Stimulated activated CD4-positive, alpha-beta T cell treated with anti-CD3 and anti-CD28 coated beads, TNF-alpha, amount 100 ng/mL, for 4 hours (primary cell): ENCODE measurements around the gene DAPK1.

ENCODE experiments used
- DNase-seq, 3 experiments: peaks; one replicate each; pipeline ENCODE4 v3.0.0-alpha.2; 2020; ENCODE audit warnings: low read depth in 3 of 3

DAPK1 gene

GRCh38 chr9:87497604-87498045 lies at the start of gene DAPK1:
DAPK1 (plus strand) TSS chr9:87497867; CDS start chr9:87499078, 1,211 bp downstream.
- DNase-seq: no peak

DNA sequence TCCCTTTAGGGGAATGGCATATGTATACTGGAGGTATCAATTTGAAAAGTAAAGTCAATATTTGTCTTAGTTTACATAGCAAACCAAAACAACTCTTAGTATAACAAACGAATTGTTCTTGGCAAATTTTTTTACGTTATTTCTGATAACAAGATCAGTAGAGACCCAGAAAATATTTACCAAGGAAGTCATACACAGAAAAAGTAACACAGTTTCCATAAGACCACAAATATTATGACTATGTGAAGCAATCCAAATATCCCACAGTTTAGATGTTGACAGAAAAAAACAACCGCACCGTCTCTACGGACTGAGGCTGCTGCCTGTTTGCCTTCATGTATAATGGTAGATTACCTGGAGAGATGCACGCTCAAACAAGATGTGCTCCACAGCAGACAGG lies 46.5 kb upstream of the DAPK1 start:
- no peak for DNase-seq

DNA sequence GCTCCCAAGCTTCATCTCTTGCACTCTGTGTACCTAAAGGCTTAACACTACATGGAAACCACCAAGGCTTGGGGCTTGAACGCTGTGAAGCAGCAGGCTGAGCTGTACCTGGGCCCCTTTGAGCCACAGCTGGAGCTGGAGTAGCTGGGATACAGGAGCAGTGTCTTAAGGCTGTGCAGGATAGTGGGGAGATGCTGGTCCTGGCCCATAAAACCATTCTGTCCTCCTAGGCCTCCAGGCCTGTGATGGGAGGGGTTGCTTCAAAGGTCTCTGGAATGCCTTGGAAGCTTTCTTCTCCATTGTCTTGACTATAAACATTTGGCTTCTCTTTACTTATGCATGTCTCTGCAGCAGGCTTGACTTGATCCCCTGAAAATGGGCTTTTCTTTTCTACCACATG lies 42.3 kb upstream of the DAPK1 start:
- no peak for DNase-seq

DNA sequence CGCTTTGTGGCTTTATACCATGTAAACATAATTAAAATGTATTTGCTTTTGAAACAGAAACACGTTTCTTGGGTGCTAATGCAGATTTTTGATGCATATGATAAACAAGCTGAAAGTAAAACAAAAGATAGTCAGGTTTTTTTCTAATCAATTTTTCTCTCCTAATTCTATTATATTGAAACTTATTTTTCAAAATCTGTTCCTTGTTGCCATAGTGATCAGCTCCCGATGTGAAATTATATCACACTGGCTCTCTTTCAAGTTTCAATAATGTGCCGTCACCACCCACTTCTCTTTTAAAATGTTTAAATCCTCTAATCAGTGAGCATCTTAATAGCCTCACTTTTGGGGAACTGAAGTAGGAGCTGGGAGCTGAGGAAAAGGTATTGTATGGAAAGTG lies 36.4 kb upstream of the DAPK1 start:
- no peak for DNase-seq

DNA sequence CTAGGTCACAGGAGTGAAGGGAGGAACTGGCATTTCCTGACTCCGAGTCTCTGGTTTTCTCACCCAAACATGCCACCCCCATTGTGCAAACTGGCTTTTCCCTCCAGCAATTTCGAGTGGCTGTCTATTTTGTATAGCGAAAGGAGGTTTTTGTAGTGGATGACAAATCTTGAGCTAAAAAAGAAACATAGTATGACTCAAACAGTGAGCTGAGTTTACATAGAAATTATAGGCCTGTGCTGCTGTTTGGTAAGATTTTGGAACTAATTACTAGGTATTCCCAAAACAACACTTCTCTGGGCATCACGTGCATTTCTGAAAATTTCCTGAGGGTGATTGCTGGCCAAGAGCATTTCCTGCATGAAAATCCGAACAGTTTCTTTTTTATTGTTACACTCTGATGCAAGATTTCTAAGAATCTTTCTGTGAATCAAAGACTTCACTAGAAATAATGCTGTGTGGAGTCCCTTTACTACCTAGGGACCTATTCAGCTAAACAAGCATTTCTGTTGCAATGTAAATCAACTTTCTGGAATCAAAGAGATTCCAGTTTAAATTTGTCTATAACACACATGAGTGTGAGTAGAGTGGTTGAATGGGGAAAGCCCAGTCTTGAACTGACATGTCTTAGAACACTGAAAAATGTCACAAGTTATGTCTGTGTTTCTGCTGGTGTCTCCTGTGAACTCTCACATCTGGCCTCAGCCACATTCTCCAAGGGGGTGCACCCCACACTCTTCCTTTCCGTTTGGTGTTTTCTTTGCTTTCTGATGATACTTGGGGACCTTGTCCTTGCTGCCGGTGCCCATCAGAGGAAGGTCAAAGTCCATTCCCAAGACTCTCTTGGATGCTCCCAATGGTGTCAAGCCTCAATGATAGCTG lies 33.3 kb upstream of the DAPK1 start:
- DNase-seq: no peak

GRCh38 chr9:87464992-87465378 lies 32.7 kb upstream of the DAPK1 start:
- DNase-seq: no peak

GRCh38 chr9:87465816-87466215 lies 31.9 kb upstream of the DAPK1 start:
- no peak for DNase-seq

DNA sequence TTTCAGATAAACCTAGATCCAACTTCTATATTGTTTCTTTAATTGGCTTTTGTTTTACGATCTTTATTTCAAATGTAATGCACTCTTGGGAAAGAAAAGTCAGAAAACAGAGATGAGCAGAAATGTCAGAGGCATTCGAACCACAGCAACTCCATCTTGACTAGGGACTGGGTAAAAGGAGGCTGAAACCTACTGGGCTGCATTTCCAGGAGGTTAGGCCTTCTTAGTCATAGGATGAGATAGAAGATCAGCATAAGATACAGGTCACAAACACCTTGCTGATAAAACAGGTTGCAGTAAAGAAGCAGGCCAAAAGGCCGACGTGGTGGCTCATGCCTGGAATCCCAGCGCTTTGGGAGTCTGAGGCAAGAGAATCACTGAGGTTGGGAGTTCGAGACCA lies 30.5 kb upstream of the DAPK1 start:
- no peak for DNase-seq

GRCh38 chr9:87469793-87470465 lies 27.7 kb upstream of the DAPK1 start:
- no peak for DNase-seq

DNA sequence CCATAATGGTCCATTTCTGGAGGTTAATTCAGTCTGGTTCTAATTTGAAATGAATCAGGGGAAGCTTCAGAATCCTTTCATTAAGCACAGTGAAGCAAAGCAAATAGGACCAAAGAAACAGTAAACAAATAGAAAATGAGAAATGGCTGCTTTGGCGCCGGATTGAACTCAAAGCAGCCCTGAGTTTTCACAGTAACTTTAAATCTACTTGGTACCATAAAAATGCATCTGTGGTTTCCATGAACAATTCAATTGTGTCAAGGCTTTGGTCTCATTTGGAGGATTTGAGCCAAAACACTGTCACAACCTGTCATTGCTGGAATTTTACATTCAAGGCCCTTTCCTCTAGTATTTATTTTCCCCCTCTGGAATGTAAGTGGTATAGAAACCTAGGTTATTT lies 25.9 kb upstream of the DAPK1 start:
- no peak for DNase-seq

GRCh38 chr9:87475463-87475862 lies 22.2 kb upstream of the DAPK1 start:
- DNase-seq: no peak

- DNase-seq: no peak
These were observed 19.3 kb upstream of the DAPK1 start for GRCh38 chr9:87478226-87478992.

- DNase-seq: no peak
These were observed 17.9 kb upstream of the DAPK1 start for GRCh38 chr9:87479801-87480201.

GRCh38 chr9:87481890-87482855 lies 15.5 kb upstream of the DAPK1 start:
- no peak for DNase-seq

DNA sequence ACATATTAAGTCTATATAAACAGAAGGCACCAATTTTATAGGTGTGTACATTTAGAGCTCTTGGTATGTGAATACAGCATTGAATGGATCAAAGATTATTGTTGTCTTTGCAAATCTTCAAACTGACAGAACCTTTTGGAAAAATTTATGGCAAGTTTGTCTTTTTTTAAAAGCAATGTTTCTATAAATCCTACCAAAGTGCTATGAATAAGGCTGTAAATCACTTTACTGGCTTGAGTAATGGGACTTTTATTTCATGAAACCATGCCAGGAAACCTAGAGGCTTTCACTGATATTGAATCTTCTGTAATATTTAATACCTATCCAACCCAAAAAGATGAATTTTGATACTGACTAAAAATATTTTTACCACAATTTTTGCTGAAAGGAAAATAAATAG lies 7.4 kb upstream of the DAPK1 start:
- no peak for DNase-seq

DNA sequence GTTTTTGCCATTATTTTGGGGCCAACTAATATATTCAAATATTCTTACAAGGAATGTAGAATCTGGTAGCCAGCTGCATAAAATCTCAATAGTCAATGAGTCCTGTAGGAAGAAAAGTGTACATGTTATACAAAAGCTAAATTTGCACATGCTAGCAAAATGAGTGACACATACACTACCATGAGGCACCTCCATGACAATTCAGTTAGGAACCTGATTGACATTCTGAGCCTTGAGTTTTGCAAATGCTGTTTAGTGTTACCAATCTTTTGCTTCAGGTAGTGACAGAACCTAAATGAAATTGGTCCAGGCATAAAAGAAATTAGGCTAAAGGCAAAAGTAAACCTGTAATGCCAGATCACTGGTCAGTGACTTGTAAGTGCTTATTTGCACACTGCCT lies 6.8 kb upstream of the DAPK1 start:
- no peak for DNase-seq

- DNase-seq: no peak
These were observed 6.1 kb upstream of the DAPK1 start for GRCh38 chr9:87491523-87491922.

- no peak for DNase-seq
These were observed 5.0 kb upstream of the DAPK1 start for GRCh38 chr9:87492642-87493041.

GRCh38 chr9:87494970-87495471 lies 2.6 kb upstream of the DAPK1 start:
- DNase-seq: no peak

DNA sequence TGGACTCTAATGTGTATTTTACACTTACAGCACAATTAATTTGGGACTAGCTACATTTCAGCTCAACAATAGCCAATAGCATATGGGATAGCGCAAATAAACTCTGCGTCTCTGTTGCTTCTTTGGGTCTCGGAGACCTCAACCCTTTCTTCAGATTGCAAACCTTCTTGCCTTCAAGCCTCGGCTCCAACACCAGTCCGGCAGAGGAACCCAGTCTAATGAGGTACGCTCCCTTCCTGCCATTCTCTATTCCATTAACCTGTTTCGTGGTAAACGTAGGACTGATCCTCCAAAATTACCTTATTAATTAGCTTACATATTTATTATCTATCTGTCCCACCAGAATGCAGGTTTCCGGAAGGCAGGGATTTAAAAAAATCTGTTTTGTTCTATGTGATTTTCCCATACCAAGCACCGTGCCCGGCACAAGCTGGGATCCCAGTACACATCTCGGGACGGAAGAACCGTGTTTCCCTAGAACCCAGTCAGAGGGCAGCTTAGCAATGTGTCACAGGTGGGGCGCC lies 525 bp upstream of the DAPK1 start:
- DNase-seq: no peak
